K562 (cell line): ENCODE data around the gene AGFG2. TPM values are rescaled to one million over a fixed set of nuclear protein-coding genes. Genes with fewer than 3 reads are reported as not detected.
A peak's percentile ranks its signal among the peaks of the same experiment; 100 is the strongest.

Source experiments
- ATAC-seq: fragments of 200-7000 bp; cut with Tn5 transposase; 3 replicates; pipeline ENCODE4 v1.9.1; 2020; ENCODE audit warnings: moderate library complexity
- BruUV-seq: library from RNA; stranded (reverse); fragments of 400-500 nt; replicated peaks from 2 replicates; lab custom pipeline; 2021; lab: Mats Ljungman, UMichigan
- CTCF ChIA-PET: fragments of 300-600 bp; formaldehyde crosslinking; extraction: SDS; loops from one replicate; lab custom pipeline; 2021; ENCODE audit warnings: low intra/inter-chr PET ratio; lab: Yijun Ruan, JAX
- POLR2A ChIA-PET: fragments of 300-600, 350-650 bp; sonication (Branson Sonifier 250); formaldehyde crosslinking; extraction: SDS; loops from one replicate; lab custom pipeline; 2021; ENCODE audit warnings: antibody characterized with exemption, inconsistent platforms; lab: Yijun Ruan, JAX
- DNase-seq, 4 experiments: peaks; one replicate each; pipeline versions ENCODE4 v3.0.0 to v3.0.0-alpha.2; 2011 to 2018; ENCODE audit warnings: low spot score in 3 of 4, mixed read lengths in 3 of 4; ENCODE audit errors: extremely low read depth in 1 of 4
- FAIRE-seq: peaks from 2 replicates; lab custom pipeline; 2011; peaks lifted over from hg19 to GRCh38; lab: Jason Lieb, UNC
- H2AFZ ChIP-seq: 2 replicates; pipeline ENCODE4 v1.6.0; 2011; ENCODE audit warnings: low read depth, low read length, control low read depth, inconsistent platforms
- H3K27ac ChIP-seq: fragments of 200-600 bp; 3 replicates; pipeline ENCODE4 v1.8.0; 2011; ENCODE audit warnings: low read depth, mild to moderate bottlenecking, control low read depth, inconsistent platforms, low read length, moderate library complexity, mixed read lengths; ENCODE audit errors: extremely low read depth
- H3K27me3 ChIP-seq, 2 experiments: fragments of 300-600 bp in 1 of 2; 2 replicates in 1 of 2; 3 replicates in 1 of 2; pipeline versions ENCODE4 v1.6.0 to v1.8.0; 2011; ENCODE audit warnings: inconsistent platforms in 2 of 2, low read length in 2 of 2, mild to moderate bottlenecking in 1 of 2, mixed read lengths in 1 of 2, moderate library complexity in 1 of 2; ENCODE audit not compliant: control insufficient read depth in 2 of 2, insufficient read depth in 2 of 2
- H3K36me3 ChIP-seq: fragments of 300-600 bp; 3 replicates; pipeline ENCODE4 v1.8.0; 2011; ENCODE audit warnings: mild to moderate bottlenecking, low read length, inconsistent platforms; ENCODE audit not compliant: control insufficient read depth, insufficient read depth
- H3K4me1 ChIP-seq, 2 experiments: fragments of 200-600 bp in 1 of 2; replicated peaks in 1 of 2; 2 replicates in 1 of 2; 3 replicates in 1 of 2; pipeline versions ENCODE4 v1.5.1 to v1.8.0; 2011; ENCODE audit warnings: inconsistent platforms in 2 of 2, low read length in 2 of 2, mild to moderate bottlenecking in 1 of 2, mixed read lengths in 1 of 2, moderate library complexity in 1 of 2; ENCODE audit not compliant: control insufficient read depth in 2 of 2, insufficient read depth in 2 of 2
- H3K4me2 ChIP-seq: 2 replicates; pipeline ENCODE4 v1.6.1; 2011; ENCODE audit warnings: low read length, control low read depth, inconsistent platforms, mixed read lengths; ENCODE audit not compliant: insufficient read depth
- H3K4me3 ChIP-seq: fragments of 200-600 bp; sonication (generic), shearing (Covaris generic); 2 replicates; pipeline ENCODE4 v1.5.1; 2016; ENCODE audit warnings: control low read depth, inconsistent platforms
- H3K79me2 ChIP-seq: fragments of 200-600 bp; 3 replicates; pipeline ENCODE4 v1.8.0; 2011; ENCODE audit warnings: low read length, inconsistent platforms; ENCODE audit not compliant: control insufficient read depth, insufficient read depth
- H3K9ac ChIP-seq, 2 experiments: 2 replicates each; pipeline versions ENCODE4 v1.6.0 to v1.6.1; 2011; ENCODE audit warnings: low read depth in 2 of 2, low read length in 2 of 2, control low read depth in 1 of 2, inconsistent platforms in 1 of 2, mild to moderate bottlenecking in 1 of 2, mixed read lengths in 1 of 2; ENCODE audit not compliant: insufficient read depth in 1 of 2
- H3K9me1 ChIP-seq: one replicate; pipeline ENCODE4 v1.6.0; 2011; ENCODE audit warnings: inconsistent platforms, mild to moderate bottlenecking, low read length, moderate library complexity; ENCODE audit not compliant: control insufficient read depth, insufficient read depth
- H3K9me3 ChIP-seq: replicated peaks from 2 replicates; pipeline ENCODE4 v1.5.1; 2011; ENCODE audit warnings: low read depth, low read length, inconsistent platforms; ENCODE audit not compliant: control insufficient read depth, insufficient read depth
- H4K20me1 ChIP-seq: replicated peaks from 2 replicates; pipeline ENCODE4 v1.6.1; 2011; ENCODE audit warnings: low read length, inconsistent platforms, mixed read lengths; ENCODE audit not compliant: control insufficient read depth, insufficient read depth
- CREB5 ChIP-seq: fragments of 250-450 bp; sonication (Bioruptor Pico); IDR thresholded peaks from 2 replicates; pipeline ENCODE4 v1.5.0; 2020; ENCODE audit warnings: mild to moderate bottlenecking
- HES1 ChIP-seq: fragments of 450-650 bp; IDR thresholded peaks from 2 replicates; pipeline ENCODE4 v1.6.1; 2016; ENCODE audit warnings: low read depth, mild to moderate bottlenecking, moderate library complexity
- YY1 ChIP-seq, 3 experiments: IDR thresholded peaks; 2 replicates each; pipeline ENCODE4 v1.6.1; 2011; ENCODE audit warnings: low read length in 2 of 3, mild to moderate bottlenecking in 2 of 3, moderate library complexity in 2 of 3, borderline replicate concordance in 1 of 3, control low read depth in 1 of 3, low read depth in 1 of 3; ENCODE audit not compliant: insufficient read depth in 3 of 3, insufficient replicate concordance in 2 of 3, control insufficient read depth in 1 of 3, insufficient read length in 1 of 3; ENCODE audit errors: extremely low read depth in 1 of 3
- ZBTB26 ChIP-seq: fragments of 450-650 bp; formaldehyde crosslinking; IDR thresholded peaks from 2 replicates; pipeline ENCODE4 v1.4.0; 2022; ENCODE audit warnings: missing genetic modification characterization
- ZNF511 ChIP-seq: sonication (generic); formaldehyde crosslinking; IDR thresholded peaks from 2 replicates; pipeline ENCODE4 v1.8.0; 2022; ENCODE audit warnings: mild to moderate bottlenecking, missing genetic modification reagents
- WGBS: fragments of 100-300 bp; shearing (Covaris generic); methylation state at CpG from one replicate; pipeline ENCODE4 v1.1.6; 2016; ENCODE audit warnings: low coverage, mixed read lengths; ENCODE audit not compliant: insufficient coverage; ENCODE audit errors: missing lambda C conversion rate; 5-methylcytosine and 5-hydroxymethylcytosine counted together
- in situ Hi-C: fragments of 300-500 bp; cut with MboI; formaldehyde crosslinking; loops from 4 replicates; pipeline ENCODE4 v1.15.0; 2018; ENCODE audit warnings: inconsistent platforms, mixed read lengths
- intact Hi-C: fragments of 100-400 bp; cut with micrococcal nuclease; formaldehyde crosslinking; loops from 2 replicates; pipeline ENCODE4 v1.14.2; 2022
- polyA plus RNA-seq, 8 experiments: library from polyadenylated mRNA; depleted of rRNA in 4 of 8; stranded (reverse) in 5 of 8; unstranded in 3 of 8; fragments of >200 nt; fragmentation: Nextera tagmentation in 2 of 8; fragmentation: Illumina TruSeq in 1 of 8; extraction: Ambion mirVana in 2 of 8; extraction: Trizol in 1 of 8; gene quantifications; 2 replicates each; pipeline versions ENCODE4 v1.2.1 to v1.2.3, GENCODE V29; 2011 to 2014; ENCODE audit warnings: inconsistent platforms in 1 of 8, missing spikeins in 1 of 8
- total RNA-seq, 7 experiments: library from RNA; depleted of rRNA in 6 of 7; stranded (reverse); fragments of >200 nt in 6 of 7; fragmentation: Illumina TruSeq in 2 of 7; extraction: Trizol in 2 of 7; gene quantifications; 2 replicates each; pipeline versions ENCODE4 v1.2.1 to v1.2.3, GENCODE V29; 2011 to 2021; ENCODE audit warnings: low replicate concordance in 1 of 7

Gene AGFG2
- total and polyA plus RNA-seq, 9 of the 15 experiments (the other 6 are each of a cell fraction or from before 2014, with no cell fraction given), result 0.31 to 23.1 (median 6.5) TPM

- TF ChIP-seq ZNF511 (CRISPR knock-in tag) (0 out of 2 replicates have a peak, but pooled peaks have one; percentile 38), YY1 (IDR thresholded peaks at IDR 0.05; ENCODE audit: borderline replicate concordance in 1 of 3, control insufficient read depth in 1 of 3, extremely low read depth in 1 of 3, insufficient read depth in 3 of 3, insufficient read length in 1 of 3, insufficient replicate concordance in 2 of 3, low read depth in 1 of 3, low read length in 2 of 3) (peak in 1 of 3 experiments; percentile 2)
Observed at GRCh38 chr7:100603726-100604027, 64.7 kb downstream of the AGFG2 start (continued).

- DNase-seq, result peak; percentile 93 to 97 (median 96)
- Histone ChIP-seq H3K9me3 (no peaks in the 10 kb centered on the region), H3K27ac (peak overlapping the region; percentile 54), H3K4me3 (peak overlapping the region; percentile 58), H3K9ac (peak overlapping the region; percentile 42 to 90; a peak in 3 of 4 replicates), H3K79me2 (peaks cover 5% of the 10 kb centered on the region; the same call in 1 of the 3 replicates), H3K9me1 (peaks cover 5% of the 10 kb centered on the region), H4K20me1 (no peaks in the 10 kb centered on the region), H2AFZ (peak overlapping the region; percentile 95), H3K27me3 (no peaks in the 10 kb centered on the region), H3K4me1 (peaks cover 35 to 65% of the 10 kb centered on the region in 2 experiments), H3K4me2 (peak overlapping the region; percentile 89), H3K36me3 (no peaks in the 10 kb centered on the region)
- no TSS peak for BruUV-seq
- FAIRE-seq, result peak; percentile 69
- in situ Hi-C loops (no loop called here), intact Hi-C loops (loop anchor here (2.0 kb wide), 2 partner anchors 68 to 88 kb away; partner anchors contain the start of gene GNB2)
- WGBS, result 3% methylated on average over 34 of the region's 70 CpGs
- ATAC-seq, result peak; percentile 91
- ChIA-PET POLR2A (interaction anchor here (0.5 to 1.6 kb wide), 6 partner anchors 14 to 153 kb away, joined by 3 to 8 read pairs (median 3); partner anchors contain the start of genes FBXO24 and LRCH4), CTCF (interaction anchor here (0.5 to 0.8 kb wide), 5 partner anchors 70 to 121 kb away, joined by 3 to 8 read pairs (median 3); no protein-coding TSS in a partner anchor)
- TF ChIP-seq CREB5 (CRISPR knock-in tag) (no peak), ZBTB26 (CRISPR knock-in tag) (no peak), HES1 (0 out of 2 replicates have a peak, but pooled peaks have one; percentile 48)
Observed at GRCh38 chr7:100604028-100604975, 65.3 kb downstream of the AGFG2 start.
